SK-N-SH (cell line): ENCODE measurements around the gene PLK4. TPM values are rescaled to one million over a fixed set of nuclear protein-coding genes. Genes with fewer than 3 reads are reported as not detected.

Source experiments
- CTCF ChIA-PET: fragments of 300-600, 350-600 bp; formaldehyde crosslinking; extraction: SDS; loops from one replicate; lab custom pipeline; 2021; lab: Yijun Ruan, JAX
- POLR2A ChIA-PET: fragments of 350-600 bp; sonication (Branson Sonifier 250); formaldehyde crosslinking; extraction: SDS; loops from one replicate; lab custom pipeline; 2020; ENCODE audit warnings: antibody characterized with exemption, inconsistent platforms; lab: Yijun Ruan, JAX
- DNase-seq: peaks from one replicate; pipeline ENCODE4 v3.0.0; 2012
- H2AFZ ChIP-seq: fragments of 200-600 bp; sonication (generic); 2 replicates; pipeline ENCODE4 v1.8.1; 2016; ENCODE audit warnings: antibody characterized with exemption, mild to moderate bottlenecking, low read depth
- H3F3A ChIP-seq: fragments of 200-600 bp; sonication (generic); replicated peaks from 2 replicates; pipeline ENCODE3; 2016; ENCODE audit warnings: antibody characterized with exemption, mild to moderate bottlenecking; ENCODE audit not compliant: insufficient read depth
- H3K27ac ChIP-seq, 2 experiments: fragments of 200-500 bp in 1 of 2; fragments of 200-600 bp in 1 of 2; sonication (Bioruptor generic) in 1 of 2; sonication (generic), shearing (Covaris generic) in 1 of 2; 2 replicates each; pipeline versions ENCODE4 v1.5.1 to v1.6.1; 2014 to 2016; ENCODE audit warnings: low read depth in 2 of 2, inconsistent platforms in 1 of 2, low read length in 1 of 2, mild to moderate bottlenecking in 1 of 2, mixed read lengths in 1 of 2
- H3K27me3 ChIP-seq: fragments of 200-600 bp; sonication (generic), shearing (Covaris generic); 2 replicates; pipeline ENCODE4 v1.6.1; 2016; ENCODE audit warnings: mixed run types; ENCODE audit not compliant: insufficient read depth
- H3K36me3 ChIP-seq, 2 experiments: fragments of 200-500 bp in 1 of 2; fragments of 200-600 bp in 1 of 2; sonication (Bioruptor generic) in 1 of 2; sonication (generic) in 1 of 2; replicated peaks in 1 of 2; 2 replicates each; pipeline versions ENCODE3 to v1.5.1; 2014 to 2016; ENCODE audit warnings: low read length in 1 of 2, mild to moderate bottlenecking in 1 of 2; ENCODE audit not compliant: insufficient read depth in 2 of 2, control insufficient read depth in 1 of 2
- H3K4me1 ChIP-seq, 2 experiments: fragments of 200-500 bp in 1 of 2; fragments of 200-600 bp in 1 of 2; sonication (Bioruptor generic) in 1 of 2; sonication (generic), shearing (Covaris generic) in 1 of 2; 2 replicates each; pipeline versions ENCODE4 v1.5.1 to v1.6.1; 2014 to 2016; ENCODE audit warnings: low read depth in 1 of 2, low read length in 1 of 2, mixed run types in 1 of 2; ENCODE audit not compliant: insufficient read depth in 2 of 2, control insufficient read depth in 1 of 2
- H3K4me2 ChIP-seq: fragments of 200-600 bp; sonication (generic), shearing (Covaris generic); 2 replicates; pipeline ENCODE4 v1.6.1; 2017; ENCODE audit warnings: mixed run types
- H3K4me3 ChIP-seq, 2 experiments: fragments of 200-500 bp in 1 of 2; fragments of 200-600 bp in 1 of 2; sonication (Bioruptor generic) in 1 of 2; sonication (generic), shearing (Covaris generic) in 1 of 2; 2 replicates each; pipeline versions ENCODE4 v1.5.1 to v1.8.1; 2014 to 2016; ENCODE audit warnings: low read depth in 2 of 2, inconsistent platforms in 1 of 2, low read length in 1 of 2, mild to moderate bottlenecking in 1 of 2, mixed read lengths in 1 of 2, moderate library complexity in 1 of 2
- H3K79me2 ChIP-seq: fragments of 200-600 bp; sonication (generic); 2 replicates; pipeline ENCODE4 v1.8.1; 2017; ENCODE audit warnings: mild to moderate bottlenecking; ENCODE audit not compliant: insufficient read depth
- H3K9ac ChIP-seq: fragments of 200-600 bp; sonication (generic); 2 replicates; pipeline ENCODE4 v1.6.1; 2017; ENCODE audit warnings: mixed run types
- H3K9me2 ChIP-seq: fragments of 200-600 bp; sonication (generic); 2 replicates; pipeline ENCODE4 v1.6.1; 2017; ENCODE audit warnings: mixed run types
- H3K9me3 ChIP-seq: fragments of 200-600 bp; sonication (generic); 2 replicates; pipeline ENCODE4 v1.6.1; 2017; ENCODE audit warnings: mixed run types, mild to moderate bottlenecking, moderate library complexity
- H4K20me1 ChIP-seq: fragments of 200-600 bp; sonication (generic); 2 replicates; pipeline ENCODE4 v1.6.1; 2017; ENCODE audit warnings: mild to moderate bottlenecking, mixed run types; ENCODE audit not compliant: insufficient read depth
- ELF1 ChIP-seq: IDR thresholded peaks from 2 replicates; pipeline ENCODE4 v1.4.0; 2012
- FOSL2 ChIP-seq: IDR thresholded peaks from 2 replicates; pipeline ENCODE4 v1.4.0; 2012; ENCODE audit warnings: low read depth, mild to moderate bottlenecking, moderate library complexity, borderline replicate concordance
- FOXJ3 ChIP-seq: sonication (generic); formaldehyde crosslinking; IDR thresholded peaks from 2 replicates; pipeline ENCODE4 v1.5.1; 2020; ENCODE audit warnings: mild to moderate bottlenecking, missing genetic modification reagents
- FOXM1 ChIP-seq: IDR thresholded peaks from 2 replicates; pipeline ENCODE4 v1.4.0; 2012; ENCODE audit warnings: low read depth, mild to moderate bottlenecking
- GATA2 ChIP-seq: sonication (generic); formaldehyde crosslinking; IDR thresholded peaks from 2 replicates; pipeline ENCODE4 v1.5.0; 2020; ENCODE audit warnings: mild to moderate bottlenecking, missing genetic modification reagents
- JUND ChIP-seq: IDR thresholded peaks from 2 replicates; pipeline ENCODE4 v1.4.0; 2012
- MXI1 ChIP-seq: IDR thresholded peaks from 2 replicates; pipeline ENCODE4 v1.6.1; 2012; ENCODE audit warnings: mild to moderate bottlenecking, low read depth, low read length, improper control_type of control experiment
- NFIC ChIP-seq: IDR thresholded peaks from 2 replicates; pipeline ENCODE4 v1.4.0; 2012; ENCODE audit warnings: borderline replicate concordance
- SMC3 ChIP-seq: IDR thresholded peaks from 2 replicates; pipeline ENCODE4 v1.6.1; 2012; ENCODE audit warnings: low read depth, low read length, improper control_type of control experiment
- TCF12 ChIP-seq: IDR thresholded peaks from 2 replicates; pipeline ENCODE4 v1.4.0; 2012
- TEAD4 ChIP-seq: IDR thresholded peaks from 2 replicates; pipeline ENCODE4 v1.4.0; 2012; ENCODE audit warnings: mild to moderate bottlenecking, borderline replicate concordance; ENCODE audit not compliant: insufficient read depth
- WGBS: methylation state at CpG from one replicate; pipeline ENCODE4 v1.1.6; 2017; ENCODE audit warnings: low lambda C conversion rate; 5-methylcytosine and 5-hydroxymethylcytosine counted together
- polyA plus RNA-seq, 3 experiments: library from polyadenylated mRNA; depleted of rRNA; stranded (reverse); fragments of >200 nt; gene quantifications; 2 replicates each; pipeline ENCODE4 v1.2.3, GENCODE V29; 2012
- TF ChIP-seq, protein P1 (sequence below): IDR thresholded peaks from 2 replicates; pipeline ENCODE4; 2012
- TF ChIP-seq, protein P2 (sequence below): IDR thresholded peaks from 2 replicates; pipeline ENCODE4 v1.6.1; 2012; ENCODE audit warnings: mild to moderate bottlenecking, low read depth, low read length, moderate library complexity
- TF ChIP-seq, protein P3 (sequence below): fragments of 150-350 bp; IDR thresholded peaks from 2 replicates; pipeline ENCODE4 v1.6.1; 2017; ENCODE audit warnings: antibody characterized with exemption, low read length, low read depth, borderline replicate concordance
- TF ChIP-seq, protein P4 (sequence below): IDR thresholded peaks from 2 replicates; pipeline ENCODE4 v1.4.0; 2012; ENCODE audit warnings: low read depth

The PLK4 gene
- polyA plus RNA-seq, 1 of the 3 experiments (the other 2 are of a cell fraction): 10.5 TPM

DNA sequence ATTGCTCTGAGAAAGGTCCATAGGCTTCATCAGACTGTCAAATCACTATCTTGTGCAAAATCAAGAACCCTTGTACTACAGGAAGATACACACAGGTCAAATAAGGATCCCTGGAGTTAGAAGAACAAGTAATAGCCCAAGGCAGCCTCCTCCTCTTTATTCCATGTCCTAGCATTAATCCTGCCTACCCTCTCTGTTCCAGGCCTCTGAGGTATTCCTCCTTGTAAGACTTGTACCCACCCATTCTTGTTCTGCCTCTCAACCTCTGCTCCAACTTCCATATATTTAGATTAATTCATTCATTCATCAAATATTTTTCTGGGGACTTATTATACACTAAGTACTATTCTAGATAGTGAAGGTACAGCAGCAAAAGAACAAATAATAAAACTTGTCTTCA lies 10.4 kb upstream of the PLK4 start:
- no peak overlapping the region for H3K4me3 ChIP-seq
- H3K4me1 ChIP-seq: peaks cover 4 to 14% of the 10 kb centered on the region in 2 experiments
- peaks cover 15% of the 10 kb centered on the region for H3F3A ChIP-seq
- no peaks in the 10 kb centered on the region for H3K9me3 ChIP-seq
- H3K27ac ChIP-seq: peak overlapping the region; percentile 41 to 59; a peak in 3 of 4 replicates
- peaks cover 0 to 3% of the 10 kb centered on the region in 2 experiments for H3K36me3 ChIP-seq
- CTCF ChIA-PET: no interaction called here
- no peaks in the 10 kb centered on the region for H4K20me1 ChIP-seq
- no peak for TF ChIP-seq TEAD4
- TF ChIP-seq, protein P1, sequence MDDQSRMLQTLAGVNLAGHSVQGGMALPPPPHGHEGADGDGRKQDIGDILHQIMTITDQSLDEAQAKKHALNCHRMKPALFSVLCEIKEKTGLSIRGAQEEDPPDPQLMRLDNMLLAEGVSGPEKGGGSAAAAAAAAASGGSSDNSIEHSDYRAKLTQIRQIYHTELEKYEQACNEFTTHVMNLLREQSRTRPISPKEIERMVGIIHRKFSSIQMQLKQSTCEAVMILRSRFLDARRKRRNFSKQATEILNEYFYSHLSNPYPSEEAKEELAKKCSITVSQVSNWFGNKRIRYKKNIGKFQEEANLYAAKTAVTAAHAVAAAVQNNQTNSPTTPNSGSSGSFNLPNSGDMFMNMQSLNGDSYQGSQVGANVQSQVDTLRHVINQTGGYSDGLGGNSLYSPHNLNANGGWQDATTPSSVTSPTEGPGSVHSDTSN: no peak
- no peaks in the 10 kb centered on the region for H3K9me2 ChIP-seq
- H3K9ac ChIP-seq: no peak overlapping the region; the same call in 1 of the 2 replicates
- POLR2A ChIA-PET: no interaction called here
- peaks cover 13% of the 10 kb centered on the region; the same call in 1 of the 2 replicates for H3K79me2 ChIP-seq
- peak overlapping the region; percentile 69; the same call in 1 of the 2 replicates for H2AFZ ChIP-seq
- no peaks in the 10 kb centered on the region for H3K27me3 ChIP-seq
- DNase-seq: no peak
- peak overlapping the region; percentile 54; the same call in 1 of the 2 replicates for H3K4me2 ChIP-seq

DNA sequence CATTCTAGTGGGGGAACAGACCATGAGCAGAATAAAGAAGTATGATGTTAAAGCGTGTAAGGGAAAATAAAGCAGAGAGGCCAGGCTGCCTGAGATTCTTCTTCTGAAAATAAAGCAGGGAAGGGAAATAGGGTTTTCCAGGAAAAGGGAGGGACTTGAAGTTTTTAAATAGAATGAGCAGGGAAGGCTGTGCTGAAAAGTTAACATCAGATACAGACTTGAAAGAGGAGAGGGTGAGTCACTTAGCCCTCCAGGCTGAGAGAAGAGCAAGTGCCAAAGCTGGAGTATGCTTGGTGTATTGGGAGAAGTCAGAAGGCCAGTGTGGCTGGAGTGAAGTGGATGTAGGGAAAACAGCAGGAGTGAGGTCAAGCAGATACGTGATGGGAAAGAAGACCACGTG lies 10.0 kb upstream of the PLK4 start:
- H3K9me2 ChIP-seq: no peaks in the 10 kb centered on the region
- H3K27me3 ChIP-seq: no peaks in the 10 kb centered on the region
- CTCF ChIA-PET: no interaction called here
- no peak for DNase-seq
- peaks cover 0 to 7% of the 10 kb centered on the region in 2 experiments for H3K36me3 ChIP-seq
- no peaks in the 10 kb centered on the region for H4K20me1 ChIP-seq
- peak overlapping the region; percentile 54; the same call in 1 of the 2 replicates for H3K4me2 ChIP-seq
- H3F3A ChIP-seq: peaks cover 19% of the 10 kb centered on the region
- H3K79me2 ChIP-seq: peaks cover 12% of the 10 kb centered on the region; the same call in 1 of the 2 replicates
- H2AFZ ChIP-seq: peak overlapping the region; percentile 79; the same call in 1 of the 2 replicates
- POLR2A ChIA-PET: no interaction called here
- peak overlapping the region; percentile 53 to 59 for H3K27ac ChIP-seq
- no peak overlapping the region; the same call in 1 of the 2 replicates for H3K9ac ChIP-seq
- no peak for TF ChIP-seq FOXJ3 (CRISPR knock-in tag)
- TF ChIP-seq FOSL2: peak; percentile 69; the same call in 1 of the 2 replicates
- peak; percentile 30; the same call in 1 of the 2 replicates for TF ChIP-seq NFIC
- TF ChIP-seq ELF1: no peak
- TF ChIP-seq JUND: 0 out of 2 replicates have a peak, but pooled peaks have one; percentile 42
- peak; percentile 23; the same call in 1 of the 2 replicates for TF ChIP-seq TCF12
- H3K4me1 ChIP-seq: peaks cover 4 to 14% of the 10 kb centered on the region in 2 experiments
- H3K4me3 ChIP-seq: 0 out of 4 replicates have a peak overlapping the region, but pooled peaks of 1 of the 2 experiments have one; percentile 7
- no peaks in the 10 kb centered on the region for H3K9me3 ChIP-seq
- 56% methylated on average over 3 of the region's 3 CpGs for WGBS

DNA sequence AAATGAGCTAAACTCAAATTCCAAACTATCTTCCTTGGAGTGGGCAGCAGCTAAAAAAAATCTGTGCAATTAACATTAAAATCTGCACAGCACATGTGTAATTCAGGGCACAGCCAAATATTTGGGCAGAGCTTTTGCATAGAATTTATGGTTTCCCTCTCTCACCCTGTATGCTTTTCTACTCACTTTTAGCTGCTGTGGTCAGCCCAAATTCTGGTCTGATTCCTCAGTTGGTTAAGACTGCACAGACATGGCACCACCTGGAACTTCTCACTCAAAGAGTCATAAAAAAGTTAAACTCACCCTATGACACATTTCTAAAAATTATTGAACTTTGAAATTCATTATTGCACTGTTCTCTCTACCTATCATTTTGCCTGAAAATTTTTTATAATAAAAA lies 4.9 kb upstream of the PLK4 start:
- no peak overlapping the region for H3K27ac ChIP-seq
- no peak overlapping the region for H3K4me2 ChIP-seq
- ChIA-PET POLR2A (no interaction called here), CTCF (interaction anchor here (1.3 kb wide), 1 partner anchor 18 kb away, joined by 3 read pairs; no protein-coding TSS in a partner anchor)
- no peaks in the 10 kb centered on the region for H3K9me3 ChIP-seq
- no peak overlapping the region for H3K9ac ChIP-seq
- H3K4me1 ChIP-seq: peaks cover 4 to 12% of the 10 kb centered on the region in 2 experiments; a peak in 3 of 4 replicates
- peaks cover 16% of the 10 kb centered on the region for H3K79me2 ChIP-seq
- peaks cover 0 to 9% of the 10 kb centered on the region in 2 experiments for H3K36me3 ChIP-seq
- H3F3A ChIP-seq: peaks cover 14% of the 10 kb centered on the region
- H3K9me2 ChIP-seq: no peaks in the 10 kb centered on the region
- no peak for DNase-seq
- H4K20me1 ChIP-seq: no peaks in the 10 kb centered on the region
- no peak overlapping the region for H2AFZ ChIP-seq
- no peaks in the 10 kb centered on the region for H3K27me3 ChIP-seq
- no peak overlapping the region for H3K4me3 ChIP-seq
- TF ChIP-seq, protein P2, sequence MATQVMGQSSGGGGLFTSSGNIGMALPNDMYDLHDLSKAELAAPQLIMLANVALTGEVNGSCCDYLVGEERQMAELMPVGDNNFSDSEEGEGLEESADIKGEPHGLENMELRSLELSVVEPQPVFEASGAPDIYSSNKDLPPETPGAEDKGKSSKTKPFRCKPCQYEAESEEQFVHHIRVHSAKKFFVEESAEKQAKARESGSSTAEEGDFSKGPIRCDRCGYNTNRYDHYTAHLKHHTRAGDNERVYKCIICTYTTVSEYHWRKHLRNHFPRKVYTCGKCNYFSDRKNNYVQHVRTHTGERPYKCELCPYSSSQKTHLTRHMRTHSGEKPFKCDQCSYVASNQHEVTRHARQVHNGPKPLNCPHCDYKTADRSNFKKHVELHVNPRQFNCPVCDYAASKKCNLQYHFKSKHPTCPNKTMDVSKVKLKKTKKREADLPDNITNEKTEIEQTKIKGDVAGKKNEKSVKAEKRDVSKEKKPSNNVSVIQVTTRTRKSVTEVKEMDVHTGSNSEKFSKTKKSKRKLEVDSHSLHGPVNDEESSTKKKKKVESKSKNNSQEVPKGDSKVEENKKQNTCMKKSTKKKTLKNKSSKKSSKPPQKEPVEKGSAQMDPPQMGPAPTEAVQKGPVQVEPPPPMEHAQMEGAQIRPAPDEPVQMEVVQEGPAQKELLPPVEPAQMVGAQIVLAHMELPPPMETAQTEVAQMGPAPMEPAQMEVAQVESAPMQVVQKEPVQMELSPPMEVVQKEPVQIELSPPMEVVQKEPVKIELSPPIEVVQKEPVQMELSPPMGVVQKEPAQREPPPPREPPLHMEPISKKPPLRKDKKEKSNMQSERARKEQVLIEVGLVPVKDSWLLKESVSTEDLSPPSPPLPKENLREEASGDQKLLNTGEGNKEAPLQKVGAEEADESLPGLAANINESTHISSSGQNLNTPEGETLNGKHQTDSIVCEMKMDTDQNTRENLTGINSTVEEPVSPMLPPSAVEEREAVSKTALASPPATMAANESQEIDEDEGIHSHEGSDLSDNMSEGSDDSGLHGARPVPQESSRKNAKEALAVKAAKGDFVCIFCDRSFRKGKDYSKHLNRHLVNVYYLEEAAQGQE: no peak
- TF ChIP-seq SMC3 (no peak), MXI1 (no peak), TCF12 (no peak), FOXM1 (no peak), GATA2 (no peak), NFIC (no peak)
- TF ChIP-seq, protein P1: no peak
- TF ChIP-seq, protein P3, sequence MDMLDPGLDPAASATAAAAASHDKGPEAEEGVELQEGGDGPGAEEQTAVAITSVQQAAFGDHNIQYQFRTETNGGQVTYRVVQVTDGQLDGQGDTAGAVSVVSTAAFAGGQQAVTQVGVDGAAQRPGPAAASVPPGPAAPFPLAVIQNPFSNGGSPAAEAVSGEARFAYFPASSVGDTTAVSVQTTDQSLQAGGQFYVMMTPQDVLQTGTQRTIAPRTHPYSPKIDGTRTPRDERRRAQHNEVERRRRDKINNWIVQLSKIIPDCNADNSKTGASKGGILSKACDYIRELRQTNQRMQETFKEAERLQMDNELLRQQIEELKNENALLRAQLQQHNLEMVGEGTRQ: no peak
- TF ChIP-seq, protein P4, sequence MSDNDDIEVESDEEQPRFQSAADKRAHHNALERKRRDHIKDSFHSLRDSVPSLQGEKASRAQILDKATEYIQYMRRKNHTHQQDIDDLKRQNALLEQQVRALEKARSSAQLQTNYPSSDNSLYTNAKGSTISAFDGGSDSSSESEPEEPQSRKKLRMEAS: no peak
